Mesodermal cell (in vitro differentiated cells): ENCODE results near the gene PRPF39.
"Not testable (repeated sequence)": the region's sequence is repeated elsewhere in the genome, so short reads cannot be mapped to it uniquely, and the experiment has no call there.

Source experiments
- H3K27ac ChIP-seq: 2 replicates; pipeline ENCODE4 v1.7.0; 2013; ENCODE audit warnings: mild to moderate bottlenecking, low read depth, low read length, moderate library complexity; ENCODE audit not compliant: severe bottlenecking
- H3K36me3 ChIP-seq: 2 replicates; pipeline ENCODE4 v1.7.1; 2013; ENCODE audit warnings: mild to moderate bottlenecking, low read length, moderate library complexity; ENCODE audit not compliant: control insufficient read depth, insufficient read depth
- H3K4me1 ChIP-seq: one replicate; pipeline ENCODE4 v1.7.1; 2013; ENCODE audit warnings: mild to moderate bottlenecking, low read length; ENCODE audit not compliant: insufficient read depth, control insufficient read depth, poor library complexity, severe bottlenecking
- H3K4me3 ChIP-seq: 2 replicates; pipeline ENCODE4 v1.7.0; 2013; ENCODE audit warnings: low read length, control low read depth, mild to moderate bottlenecking; ENCODE audit not compliant: insufficient read depth, poor library complexity, severe bottlenecking; ENCODE audit errors: extremely low read depth
- H3K9me3 ChIP-seq: 2 replicates; pipeline ENCODE4 v1.7.1; 2013; ENCODE audit warnings: mild to moderate bottlenecking, low read length, moderate library complexity; ENCODE audit not compliant: control insufficient read depth
- WGBS, 2 experiments: methylation state at CpG; one replicate each; pipeline ENCODE4 v1.1.5; 2013; ENCODE audit warnings: missing lambda C conversion rate in 2 of 2; ENCODE audit not compliant: insufficient coverage in 2 of 2; 5-methylcytosine and 5-hydroxymethylcytosine counted together

The PRPF39 gene

GRCh38 chr14:45080416-45080968 lies 3.4 kb upstream of the PRPF39 start:
- 94 to 98% methylated on average over 17 to 32 of the region's 40 CpGs for WGBS, 2 experiments

GRCh38 chr14:45081096-45081495 lies 2.8 kb upstream of the PRPF39 start:
- H3K4me1 ChIP-seq, H3K27ac ChIP-seq, H3K36me3 ChIP-seq, H3K4me3 ChIP-seq, H3K9me3 ChIP-seq: not testable (repeated sequence)
- WGBS, 2 experiments: 95 to 100% methylated on average over 2 of the region's 3 CpGs

More at GRCh38 chr14:45080416-45080968, 3.4 kb upstream of the PRPF39 start:
- H3K27ac ChIP-seq, H3K4me3 ChIP-seq, H3K9me3 ChIP-seq, H3K36me3 ChIP-seq, H3K4me1 ChIP-seq: not testable (repeated sequence)

DNA sequence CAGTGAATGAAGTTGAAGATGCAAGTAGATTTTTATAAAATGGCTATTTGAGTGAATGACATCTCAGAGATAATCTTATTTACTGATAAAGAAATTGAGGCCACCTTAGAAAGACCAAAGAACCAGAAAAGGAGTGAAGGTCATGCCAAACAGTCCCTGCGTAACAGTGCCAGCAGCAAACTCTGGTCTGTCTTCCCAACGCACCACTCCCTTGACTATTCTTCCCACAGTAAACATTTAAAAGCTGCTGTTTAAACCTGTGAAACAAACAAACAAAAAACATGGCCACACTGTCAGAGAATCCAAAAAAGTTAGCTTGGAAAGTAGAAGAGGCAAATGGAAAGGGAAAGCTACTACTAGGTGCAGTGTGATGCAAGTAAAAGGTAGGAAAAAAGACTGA lies 1.5 kb upstream of the PRPF39 start:
- H3K9me3 ChIP-seq: no peaks in the 10 kb centered on the region
- no peak overlapping the region for H3K27ac ChIP-seq
- H3K4me1 ChIP-seq: no peaks in the 10 kb centered on the region
- 89 to 100% methylated on average over 1 of the region's 2 CpGs for WGBS, 2 experiments
- no peaks in the 10 kb centered on the region for H3K36me3 ChIP-seq
- H3K4me3 ChIP-seq: no peak overlapping the region

- H3K27ac ChIP-seq: no peak overlapping the region
- no peaks in the 10 kb centered on the region for H3K4me1 ChIP-seq
- 4 to 16% methylated on average over 3 of the region's 10 CpGs for WGBS, 2 experiments
- H3K9me3 ChIP-seq: no peaks in the 10 kb centered on the region
- peak overlapping the region; percentile 80 for H3K4me3 ChIP-seq
- no peaks in the 10 kb centered on the region for H3K36me3 ChIP-seq
Observed at GRCh38 chr14:45083617-45083975, 320 bp upstream of the PRPF39 start.

- WGBS, 2 experiments: 0 to 10% methylated on average over 1 to 2 of the region's 4 CpGs
- H3K9me3 ChIP-seq: no peaks in the 10 kb centered on the region
- H3K27ac ChIP-seq: no peak overlapping the region
- H3K4me3 ChIP-seq: peak overlapping the region; percentile 80
- no peaks in the 10 kb centered on the region for H3K36me3 ChIP-seq
- H3K4me1 ChIP-seq: no peaks in the 10 kb centered on the region
Observed at GRCh38 chr14:45084946-45085346, 1.0 kb downstream of the PRPF39 start.

DNA sequence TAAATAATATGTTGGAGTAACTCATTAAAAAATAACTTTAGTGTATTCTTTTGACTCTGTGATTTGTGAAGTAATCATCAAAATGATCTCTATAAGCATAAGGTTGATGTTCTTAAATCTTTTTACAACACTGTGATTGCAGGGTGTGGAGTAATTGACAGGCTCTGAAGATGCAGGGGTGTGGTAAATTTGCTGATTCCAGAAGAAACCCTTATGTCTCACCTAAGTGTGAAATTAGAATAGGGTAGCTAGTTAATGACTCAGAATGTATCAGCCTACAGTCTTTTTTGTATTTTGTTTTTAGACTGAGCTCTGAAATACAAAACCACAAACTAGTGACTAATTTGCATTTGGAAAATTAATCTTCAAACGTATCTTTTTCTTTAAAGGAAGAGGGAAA lies 5.9 kb downstream of the PRPF39 start:
- Histone ChIP-seq H3K36me3 (peaks cover 11% of the 10 kb centered on the region), H3K4me3 (no peak overlapping the region), H3K27ac (no peak overlapping the region), H3K4me1 (no peaks in the 10 kb centered on the region), H3K9me3 (no peaks in the 10 kb centered on the region)
- no CpG with 5 or more reads among the region's 1 CpG for WGBS, 2 experiments

DNA sequence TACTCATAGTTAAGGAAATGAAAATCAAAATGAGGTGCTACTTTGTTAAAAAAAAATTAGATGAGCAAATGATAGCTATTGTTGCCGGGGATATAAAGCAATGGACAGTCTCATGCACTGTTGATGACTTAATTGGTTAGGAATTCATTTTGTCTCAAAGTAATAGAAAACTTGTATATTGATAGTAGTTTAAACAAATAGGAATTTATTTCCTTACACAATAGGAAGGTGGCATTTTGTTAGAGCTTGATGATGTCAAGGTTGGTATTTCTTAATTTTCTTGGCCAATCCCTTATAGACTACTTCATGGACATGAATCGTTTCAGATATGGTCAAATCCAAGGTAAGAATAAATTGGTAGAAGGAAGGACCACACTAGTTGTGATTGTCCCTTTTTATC lies 7.8 kb downstream of the PRPF39 start:
- Histone ChIP-seq H3K36me3 (peaks cover 27% of the 10 kb centered on the region), H3K9me3 (no peaks in the 10 kb centered on the region), H3K4me1 (no peaks in the 10 kb centered on the region), H3K4me3 (no peak overlapping the region), H3K27ac (no peak overlapping the region)
- WGBS, 2 experiments: 100% methylated on average over 1 of the region's 2 CpGs

- H3K4me3 ChIP-seq: no peak overlapping the region
- peaks cover 46% of the 10 kb centered on the region for H3K36me3 ChIP-seq
- H3K9me3 ChIP-seq: no peaks in the 10 kb centered on the region
- no peak overlapping the region for H3K27ac ChIP-seq
- H3K4me1 ChIP-seq: no peaks in the 10 kb centered on the region
- WGBS, 2 experiments: 80 to 100% methylated on average over 1 of the region's 2 CpGs
Observed at GRCh38 chr14:45094275-45094674, 10.4 kb downstream of the PRPF39 start.

- H3K4me3 ChIP-seq: no peak overlapping the region
- 90% methylated on average over 3 of the region's 4 CpGs; no CpG with 5 or more reads in 1 of the 2 experiments for WGBS, 2 experiments
- H3K4me1 ChIP-seq: no peaks in the 10 kb centered on the region
- H3K27ac ChIP-seq: no peak overlapping the region
- H3K36me3 ChIP-seq: peaks cover 55% of the 10 kb centered on the region
- no peaks in the 10 kb centered on the region for H3K9me3 ChIP-seq
Observed at GRCh38 chr14:45095143-45095542, 11.2 kb downstream of the PRPF39 start.

DNA sequence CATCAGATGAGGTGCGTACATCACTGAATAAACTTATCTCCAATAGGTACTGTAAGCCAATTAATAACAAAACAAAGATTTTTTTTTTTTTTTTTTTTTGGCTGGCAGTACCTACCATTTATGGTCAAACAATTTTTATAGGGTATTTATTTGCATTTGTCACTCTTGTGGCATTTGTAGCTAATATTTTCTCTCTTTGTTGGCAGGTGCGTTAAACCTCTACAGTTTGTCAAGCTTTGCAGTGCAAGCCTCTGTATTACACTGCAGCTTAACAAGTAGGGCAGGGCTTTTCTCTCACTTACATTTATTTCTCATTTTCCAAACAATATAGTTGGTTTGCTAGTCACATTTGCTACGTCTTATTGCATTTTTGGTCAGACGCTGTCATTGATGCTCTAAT lies 12.3 kb downstream of the PRPF39 start:
- no peaks in the 10 kb centered on the region for H3K4me1 ChIP-seq
- no peaks in the 10 kb centered on the region for H3K9me3 ChIP-seq
- no peak overlapping the region for H3K4me3 ChIP-seq
- H3K36me3 ChIP-seq: peaks cover 59% of the 10 kb centered on the region
- H3K27ac ChIP-seq: no peak overlapping the region
- 100% methylated on average over 3 of the region's 4 CpGs for WGBS, 2 experiments

DNA sequence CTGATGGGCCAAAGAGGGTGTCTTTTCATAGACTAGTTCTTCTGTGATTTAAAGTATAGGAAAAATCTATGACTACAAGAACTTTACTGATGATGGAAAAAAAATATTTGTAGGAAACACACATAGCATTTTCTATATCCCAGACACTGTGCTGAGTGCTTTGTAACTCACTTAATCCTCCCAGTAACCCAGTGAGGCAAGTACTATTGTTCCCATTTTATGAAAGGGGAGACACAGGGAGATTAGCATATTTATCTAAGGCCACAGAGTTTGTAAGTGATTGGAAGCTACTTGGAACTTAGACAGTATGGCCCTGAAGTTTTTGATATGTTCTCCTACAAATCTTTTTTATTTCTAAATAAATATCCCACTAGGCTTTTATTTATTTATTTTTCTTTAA lies 19.9 kb downstream of the PRPF39 start:
- H3K36me3 ChIP-seq: peaks cover 63% of the 10 kb centered on the region
- H3K9me3 ChIP-seq: no peaks in the 10 kb centered on the region
- H3K4me3 ChIP-seq: no peak overlapping the region
- H3K4me1 ChIP-seq: no peaks in the 10 kb centered on the region
- H3K27ac ChIP-seq: no peak overlapping the region
